ENCODE results near the gene BRD7.
A peak's percentile ranks its signal among the peaks of the same experiment; 100 is the strongest.

The BRD7 gene

GRCh38 chr16:50291719-50292565 lies 76.8 kb downstream of the BRD7 start:
- no peak for DNase-seq (ENCODE audit: low read depth in 2 of 3, low spot score in 2 of 3)

GRCh38 chr16:50290856-50291255 lies 77.9 kb downstream of the BRD7 start:
- no peak for DNase-seq (ENCODE audit: low read depth in 2 of 3, low spot score in 2 of 3)

GRCh38 chr16:50289950-50290764 lies 78.6 kb downstream of the BRD7 start:
- DNase-seq (ENCODE audit: low read depth in 2 of 3, low spot score in 2 of 3): no peak

- DNase-seq (ENCODE audit: low read depth in 2 of 3, low spot score in 2 of 3): no peak
These were observed 79.9 kb downstream of the BRD7 start for GRCh38 chr16:50288920-50289319.

- no peak for DNase-seq (ENCODE audit: low read depth in 2 of 3, low spot score in 2 of 3)
These were observed 80.8 kb downstream of the BRD7 start for GRCh38 chr16:50288026-50288425.

GRCh38 chr16:50286681-50287080 lies 82.1 kb downstream of the BRD7 start:
- DNase-seq (ENCODE audit: low read depth in 2 of 3, low spot score in 2 of 3): no peak

GRCh38 chr16:50285406-50286003 lies 83.3 kb downstream of the BRD7 start:
- DNase-seq (ENCODE audit: low read depth in 2 of 3, low spot score in 2 of 3): no peak

- no peak for DNase-seq (ENCODE audit: low read depth in 2 of 3, low spot score in 2 of 3)
These were observed 84.5 kb downstream of the BRD7 start for GRCh38 chr16:50284131-50284911.

- DNase-seq (ENCODE audit: low read depth in 2 of 3, low spot score in 2 of 3): no peak
These were observed 85.7 kb downstream of the BRD7 start for GRCh38 chr16:50282955-50283631.

- DNase-seq (ENCODE audit: low read depth in 2 of 3, low spot score in 2 of 3): peak in 1 of 3 experiments; percentile 35
These were observed 86.7 kb downstream of the BRD7 start for GRCh38 chr16:50282010-50282538.

GRCh38 chr16:50281391-50282009 lies 87.3 kb downstream of the BRD7 start:
- DNase-seq (ENCODE audit: low read depth in 2 of 3, low spot score in 2 of 3): no peak

GRCh38 chr16:50280932-50281331 lies 87.9 kb downstream of the BRD7 start:
- DNase-seq (ENCODE audit: low read depth in 2 of 3, low spot score in 2 of 3): no peak

- no peak for DNase-seq (ENCODE audit: low read depth in 2 of 3, low spot score in 2 of 3)
These were observed 89.3 kb downstream of the BRD7 start for GRCh38 chr16:50279504-50279865.

GRCh38 chr16:50278251-50278650 lies 90.5 kb downstream of the BRD7 start:
- no peak for DNase-seq (ENCODE audit: low read depth in 2 of 3, low spot score in 2 of 3)

- DNase-seq (ENCODE audit: low read depth in 2 of 3, low spot score in 2 of 3): no peak
These were observed 91.8 kb downstream of the BRD7 start for GRCh38 chr16:50276801-50277555.

GRCh38 chr16:50276326-50276640 lies 92.5 kb downstream of the BRD7 start:
- DNase-seq (ENCODE audit: low read depth in 2 of 3, low spot score in 2 of 3): no peak

- DNase-seq (ENCODE audit: low read depth in 2 of 3, low spot score in 2 of 3): no peak
These were observed 93.1 kb downstream of the BRD7 start for GRCh38 chr16:50275428-50276325.

GRCh38 chr16:50275098-50275415 lies 93.7 kb downstream of the BRD7 start:
- DNase-seq (ENCODE audit: low read depth in 2 of 3, low spot score in 2 of 3): no peak
